Measurements from ENCODE around the gene ANTXR1. TPM values are rescaled to one million over a fixed set of nuclear protein-coding genes. Genes with fewer than 3 reads are reported as not detected.

ANTXR1 gene
- total RNA-seq, 2 donors from 2014 or later, result 48.3 to 54.5 TPM

DNA sequence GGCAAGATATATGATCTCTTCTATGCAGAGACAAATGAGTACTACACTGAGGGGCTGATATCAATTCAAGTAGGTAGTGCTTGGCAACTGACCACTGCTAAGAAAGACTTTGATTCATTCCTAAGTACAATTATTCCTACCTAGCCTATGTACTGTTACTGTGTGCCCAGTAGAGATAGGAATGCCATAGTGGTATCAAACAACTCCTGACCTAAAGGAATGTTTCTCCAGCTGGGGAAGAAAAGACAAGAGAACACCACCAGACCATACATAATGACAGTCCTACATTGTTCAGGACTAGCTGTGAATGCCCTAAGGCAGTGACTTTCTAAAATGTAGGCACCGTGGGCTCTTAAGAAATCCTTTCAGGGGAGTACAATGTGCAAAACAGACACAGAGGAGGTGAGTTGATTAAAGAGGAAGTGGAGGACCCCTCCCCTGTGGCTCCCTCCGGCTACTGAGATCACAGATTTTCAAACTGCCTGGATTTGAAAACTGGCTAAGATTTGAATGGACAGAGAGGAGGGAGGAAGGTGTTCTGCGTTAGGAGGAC is 89.1 kb downstream of the ANTXR1 start:
- Mint-ChIP-seq H3K9me3 (no peaks in the 10 kb centered on the region), H3K27me3 (ENCODE audit: insufficient read depth) (no peaks in the 10 kb centered on the region), H3K4me3 (no peak overlapping the region), H3K27ac (no peak overlapping the region), H3K4me1 (no peaks in the 10 kb centered on the region), H3K36me3 (ENCODE audit: low read depth) (peaks cover 25% of the 10 kb centered on the region)
- Histone ChIP-seq H3K9ac (ENCODE audit: extremely low read depth, low read length, poor library complexity, severe bottlenecking) (no peak overlapping the region), H3K36me3 (ENCODE audit: control insufficient read depth, insufficient read depth, low read length) (peaks cover 15% of the 10 kb centered on the region), H3K4me1 (ENCODE audit: control insufficient read depth, insufficient read depth, low read length) (peaks cover 7% of the 10 kb centered on the region), H3K4me3 (ENCODE audit: low read length) (no peak overlapping the region), H3K27me3 (ENCODE audit: control insufficient read depth, insufficient read depth, low read length, poor library complexity, severe bottlenecking) (no peaks in the 10 kb centered on the region), H3K9me3 (ENCODE audit: control insufficient read depth, low read length) (no peaks in the 10 kb centered on the region), H3K27ac (ENCODE audit: low read depth, low read length) (no peak overlapping the region)
- TF ChIP-seq, protein P1, sequence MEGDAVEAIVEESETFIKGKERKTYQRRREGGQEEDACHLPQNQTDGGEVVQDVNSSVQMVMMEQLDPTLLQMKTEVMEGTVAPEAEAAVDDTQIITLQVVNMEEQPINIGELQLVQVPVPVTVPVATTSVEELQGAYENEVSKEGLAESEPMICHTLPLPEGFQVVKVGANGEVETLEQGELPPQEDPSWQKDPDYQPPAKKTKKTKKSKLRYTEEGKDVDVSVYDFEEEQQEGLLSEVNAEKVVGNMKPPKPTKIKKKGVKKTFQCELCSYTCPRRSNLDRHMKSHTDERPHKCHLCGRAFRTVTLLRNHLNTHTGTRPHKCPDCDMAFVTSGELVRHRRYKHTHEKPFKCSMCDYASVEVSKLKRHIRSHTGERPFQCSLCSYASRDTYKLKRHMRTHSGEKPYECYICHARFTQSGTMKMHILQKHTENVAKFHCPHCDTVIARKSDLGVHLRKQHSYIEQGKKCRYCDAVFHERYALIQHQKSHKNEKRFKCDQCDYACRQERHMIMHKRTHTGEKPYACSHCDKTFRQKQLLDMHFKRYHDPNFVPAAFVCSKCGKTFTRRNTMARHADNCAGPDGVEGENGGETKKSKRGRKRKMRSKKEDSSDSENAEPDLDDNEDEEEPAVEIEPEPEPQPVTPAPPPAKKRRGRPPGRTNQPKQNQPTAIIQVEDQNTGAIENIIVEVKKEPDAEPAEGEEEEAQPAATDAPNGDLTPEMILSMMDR (conservative IDR thresholded peaks at IDR 0.05), result no peak
- DNase-seq, result no peak
- 84 to 92% methylated on average over 3 of the region's 3 CpGs for WGBS, 2 experiments (ENCODE audit: insufficient coverage in 1 of 2, insufficient read length in 1 of 2)

DNA sequence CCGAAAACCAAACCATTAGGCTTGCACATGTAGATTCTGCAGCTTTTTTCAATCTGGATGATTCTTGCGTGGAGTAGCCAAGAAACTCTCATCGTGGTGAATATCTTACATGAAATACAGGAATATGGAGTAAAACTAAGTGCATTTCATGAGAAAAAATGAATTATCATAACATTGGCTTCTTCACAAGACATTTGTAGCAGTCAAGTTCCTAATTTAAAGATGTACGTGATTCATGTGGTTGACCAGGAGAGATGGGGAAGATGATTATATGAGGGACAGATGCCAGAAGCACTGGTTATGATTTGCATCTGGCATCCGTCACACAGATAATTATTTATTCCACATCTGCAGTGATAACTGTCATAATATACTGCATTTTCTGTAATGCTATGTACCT is 90.4 kb downstream of the ANTXR1 start:
- Histone ChIP-seq H3K9ac (ENCODE audit: extremely low read depth, low read length, poor library complexity, severe bottlenecking) (no peak overlapping the region), H3K27ac (ENCODE audit: low read depth, low read length) (no peak overlapping the region), H3K9me3 (ENCODE audit: control insufficient read depth, low read length) (no peaks in the 10 kb centered on the region), H3K27me3 (ENCODE audit: control insufficient read depth, insufficient read depth, low read length, poor library complexity, severe bottlenecking) (no peaks in the 10 kb centered on the region), H3K4me1 (ENCODE audit: control insufficient read depth, insufficient read depth, low read length) (peaks cover 7% of the 10 kb centered on the region), H3K4me3 (ENCODE audit: low read length) (no peak overlapping the region), H3K36me3 (ENCODE audit: control insufficient read depth, insufficient read depth, low read length) (peaks cover 15% of the 10 kb centered on the region)
- Mint-ChIP-seq H3K27me3 (ENCODE audit: insufficient read depth) (no peaks in the 10 kb centered on the region), H3K4me3 (no peak overlapping the region), H3K9me3 (no peaks in the 10 kb centered on the region), H3K36me3 (ENCODE audit: low read depth) (peaks cover 25% of the 10 kb centered on the region), H3K4me1 (no peaks in the 10 kb centered on the region), H3K27ac (no peak overlapping the region)
- TF ChIP-seq, protein P1 (conservative IDR thresholded peaks at IDR 0.05), result no peak
- DNase-seq, result no peak
- WGBS, 2 experiments (ENCODE audit: insufficient coverage in 1 of 2, insufficient read length in 1 of 2), result 95 to 100% methylated on average over 4 to 5 of the region's 5 CpGs

DNA sequence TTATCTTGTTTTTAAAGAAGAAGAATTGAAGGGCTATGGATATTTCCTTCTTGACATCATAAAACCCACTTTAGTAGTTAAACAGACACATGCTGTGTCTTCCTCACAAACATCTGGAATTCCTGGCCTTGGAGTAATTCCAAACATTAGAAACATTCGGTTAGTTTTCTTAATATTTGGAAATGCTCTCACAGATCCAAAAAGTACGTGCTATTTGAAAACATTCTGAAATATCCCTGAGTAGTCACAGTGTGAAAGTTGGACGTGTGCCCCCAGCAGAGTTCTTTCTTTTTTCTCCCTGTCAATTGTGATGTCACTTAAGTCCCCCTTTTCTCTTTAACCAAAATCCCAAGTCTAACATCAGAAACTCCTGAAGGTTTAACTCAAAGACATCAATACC is 91.3 kb downstream of the ANTXR1 start:
- no peak for DNase-seq
- Mint-ChIP-seq H3K36me3 (ENCODE audit: low read depth) (peaks cover 28% of the 10 kb centered on the region), H3K4me1 (no peaks in the 10 kb centered on the region), H3K9me3 (no peaks in the 10 kb centered on the region), H3K27me3 (ENCODE audit: insufficient read depth) (no peaks in the 10 kb centered on the region), H3K4me3 (no peak overlapping the region), H3K27ac (no peak overlapping the region)
- TF ChIP-seq, protein P1 (conservative IDR thresholded peaks at IDR 0.05), result no peak
- no peak overlapping the region for H3K9ac ChIP-seq (ENCODE audit: extremely low read depth, low read length, poor library complexity, severe bottlenecking)
- H3K4me1 ChIP-seq (ENCODE audit: control insufficient read depth, insufficient read depth, low read length), result peaks cover 7% of the 10 kb centered on the region
- H3K36me3 ChIP-seq (ENCODE audit: control insufficient read depth, insufficient read depth, low read length), result peaks cover 15% of the 10 kb centered on the region
- no peak overlapping the region for H3K4me3 ChIP-seq (ENCODE audit: low read length)
- H3K27ac ChIP-seq (ENCODE audit: low read depth, low read length), result no peak overlapping the region
- no peaks in the 10 kb centered on the region for H3K27me3 ChIP-seq (ENCODE audit: control insufficient read depth, insufficient read depth, low read length, poor library complexity, severe bottlenecking)
- 92 to 94% methylated on average over 2 to 3 of the region's 3 CpGs for WGBS, 2 experiments (ENCODE audit: insufficient coverage in 1 of 2, insufficient read length in 1 of 2)
- H3K9me3 ChIP-seq (ENCODE audit: control insufficient read depth, low read length), result no peaks in the 10 kb centered on the region
